Stimulated activated naive CD8-positive, alpha-beta T cell treated with anti-CD3 and anti-CD28 coated beads, Interleukin-15, Interleukin-2, amounts not matched to agents 100 ng/mL and 50 ng/mL, for 24 hours (primary cell): ENCODE results near the gene ICAM1.
A peak's percentile ranks its signal among the peaks of the same experiment; 100 is the strongest.
"Not testable (repeated sequence)": the region's sequence is repeated elsewhere in the genome, so short reads cannot be mapped to it uniquely, and the experiment has no call there.

Experiments used
- H3K27ac Mint-ChIP-seq: one replicate; pipeline ENCODE4 v1.8.0; 2021; ENCODE audit warnings: mild to moderate bottlenecking, mixed read lengths
- H3K27me3 Mint-ChIP-seq: one replicate; pipeline ENCODE4 v1.8.0; 2021; ENCODE audit warnings: mixed read lengths
- H3K36me3 Mint-ChIP-seq: one replicate; pipeline ENCODE4 v1.8.0; 2021; ENCODE audit warnings: low read depth, mixed read lengths
- H3K4me1 Mint-ChIP-seq: one replicate; pipeline ENCODE4 v1.8.0; 2021; ENCODE audit warnings: low read depth, mixed read lengths
- H3K4me3 Mint-ChIP-seq: one replicate; pipeline ENCODE4 v1.8.0; 2021; ENCODE audit warnings: mild to moderate bottlenecking, mixed read lengths
- H3K9me3 Mint-ChIP-seq: one replicate; pipeline ENCODE4 v1.8.0; 2021; ENCODE audit warnings: mixed read lengths

ICAM1 gene

DNA sequence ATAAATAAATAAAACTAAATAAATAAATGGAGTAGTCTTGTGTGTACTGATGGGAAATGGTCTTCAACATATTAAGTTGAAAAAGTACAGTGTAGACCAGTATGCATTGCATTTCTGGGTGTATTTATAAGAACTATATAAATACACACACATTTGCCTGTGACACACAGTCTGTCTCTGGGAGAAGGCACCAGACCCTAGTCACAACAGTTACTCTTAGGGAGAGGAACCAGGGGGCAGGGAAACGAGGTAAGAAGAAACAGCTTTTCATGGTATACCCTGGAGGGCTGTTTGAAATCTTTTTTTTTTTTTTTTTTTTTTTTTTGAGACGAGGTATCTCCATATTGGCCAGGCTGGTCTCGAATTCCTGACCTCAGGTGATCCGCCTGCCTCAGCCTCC, 37.0 kb upstream of the ICAM1 start:
- Mint-ChIP-seq H3K9me3 (no peaks in the 10 kb centered on the region), H3K4me3 (no peak overlapping the region), H3K27ac (no peak overlapping the region)

GRCh38 chr19:10235003-10235402, 35.9 kb upstream of the ICAM1 start:
- no peaks in the 10 kb centered on the region for H3K27me3 Mint-ChIP-seq
- peak overlapping the region; percentile 21 for H3K27ac Mint-ChIP-seq
- H3K36me3 Mint-ChIP-seq = no peaks in the 10 kb centered on the region
- peaks cover 46% of the 10 kb centered on the region for H3K4me1 Mint-ChIP-seq
- no peaks in the 10 kb centered on the region for H3K9me3 Mint-ChIP-seq
- no peak overlapping the region for H3K4me3 Mint-ChIP-seq

More for the DNA sequence above, 37.0 kb upstream of the ICAM1 start:
- peaks cover 48% of the 10 kb centered on the region for H3K4me1 Mint-ChIP-seq
- H3K27me3 Mint-ChIP-seq = no peaks in the 10 kb centered on the region
- H3K36me3 Mint-ChIP-seq = no peaks in the 10 kb centered on the region

DNA sequence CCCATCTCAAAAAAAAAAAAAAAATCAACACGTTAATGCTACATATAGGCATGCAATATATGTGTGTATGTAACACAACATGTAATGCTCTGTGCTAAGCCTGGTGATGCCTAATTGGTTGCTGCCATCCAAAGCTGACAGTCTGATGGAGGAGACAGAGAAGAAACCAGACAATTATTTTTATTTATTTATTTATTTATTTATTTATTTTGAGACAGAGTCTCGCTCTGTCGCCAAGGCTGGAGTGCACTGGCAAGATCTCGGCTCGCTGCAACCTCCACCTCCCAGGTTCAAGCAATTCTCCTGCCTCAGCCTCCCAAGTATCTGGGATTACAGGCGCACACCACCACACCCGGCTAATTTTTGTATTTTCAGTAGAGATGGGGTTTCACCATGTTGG, 35.5 kb upstream of the ICAM1 start:
- not testable (repeated sequence) for H3K27me3 Mint-ChIP-seq, H3K4me3 Mint-ChIP-seq, H3K9me3 Mint-ChIP-seq, H3K36me3 Mint-ChIP-seq
- Mint-ChIP-seq H3K27ac (peak overlapping the region; percentile 21), H3K4me1 (peaks cover 42% of the 10 kb centered on the region)

DNA sequence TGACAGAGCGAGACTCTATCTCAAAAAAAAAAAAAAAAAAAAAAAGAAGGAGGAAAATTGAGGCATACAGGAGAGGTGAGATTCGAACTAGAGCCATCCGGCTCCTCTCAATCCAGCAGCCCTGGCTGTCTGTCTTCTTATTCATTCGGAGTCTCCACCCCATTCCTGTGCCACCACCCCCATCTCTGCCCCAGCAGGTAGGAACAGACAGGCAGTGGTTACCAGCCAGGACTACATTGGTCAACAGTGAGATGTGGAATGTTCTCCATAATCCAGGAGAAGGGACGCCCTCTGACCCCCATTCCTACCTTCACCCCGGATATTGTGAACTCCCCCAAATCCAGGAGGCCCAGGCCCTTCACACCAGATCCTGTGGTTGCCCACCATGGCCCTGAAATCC, 33.2 kb upstream of the ICAM1 start:
- Mint-ChIP-seq H3K9me3 (no peaks in the 10 kb centered on the region), H3K4me1 (peaks cover 34% of the 10 kb centered on the region), H3K27me3 (no peaks in the 10 kb centered on the region), H3K27ac (no peak overlapping the region), H3K36me3 (no peaks in the 10 kb centered on the region), H3K4me3 (no peak overlapping the region)

GRCh38 chr19:10238172-10238783, 32.6 kb upstream of the ICAM1 start:
- H3K9me3 Mint-ChIP-seq = no peaks in the 10 kb centered on the region
- no peak overlapping the region for H3K4me3 Mint-ChIP-seq
- H3K27me3 Mint-ChIP-seq = no peaks in the 10 kb centered on the region
- H3K4me1 Mint-ChIP-seq = peaks cover 34% of the 10 kb centered on the region
- no peak overlapping the region for H3K27ac Mint-ChIP-seq
- no peaks in the 10 kb centered on the region for H3K36me3 Mint-ChIP-seq

- peaks cover 16% of the 10 kb centered on the region for H3K4me1 Mint-ChIP-seq
- not testable (repeated sequence) for H3K36me3 Mint-ChIP-seq, H3K27ac Mint-ChIP-seq, H3K4me3 Mint-ChIP-seq, H3K9me3 Mint-ChIP-seq, H3K27me3 Mint-ChIP-seq
Measured at GRCh38 chr19:10241826-10242449, 29.0 kb upstream of the ICAM1 start.

DNA sequence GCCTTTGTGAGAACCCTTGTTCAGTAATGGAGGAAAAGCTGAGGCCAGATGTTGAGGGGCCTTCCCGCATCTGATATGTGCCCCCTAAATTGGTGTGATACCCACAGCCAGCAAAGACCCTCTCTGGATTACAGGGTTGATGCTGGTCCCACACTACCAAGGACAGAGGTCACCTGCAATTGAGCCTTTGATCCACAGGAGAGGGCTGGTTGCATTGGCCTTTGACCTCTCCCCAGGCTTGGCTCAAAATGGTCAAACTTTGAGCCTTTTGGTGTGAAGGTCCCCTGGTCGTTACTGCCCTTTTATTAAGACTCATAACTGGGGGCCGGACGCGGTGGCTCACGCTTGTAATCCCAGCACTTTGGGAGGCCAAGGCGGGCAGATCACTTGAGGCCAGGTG, 27.3 kb upstream of the ICAM1 start:
- H3K4me3 Mint-ChIP-seq = no peak overlapping the region
- no peaks in the 10 kb centered on the region for H3K27me3 Mint-ChIP-seq
- H3K27ac Mint-ChIP-seq = no peak overlapping the region
- no peaks in the 10 kb centered on the region for H3K36me3 Mint-ChIP-seq
- H3K9me3 Mint-ChIP-seq = no peaks in the 10 kb centered on the region
- H3K4me1 Mint-ChIP-seq = peaks cover 11% of the 10 kb centered on the region

DNA sequence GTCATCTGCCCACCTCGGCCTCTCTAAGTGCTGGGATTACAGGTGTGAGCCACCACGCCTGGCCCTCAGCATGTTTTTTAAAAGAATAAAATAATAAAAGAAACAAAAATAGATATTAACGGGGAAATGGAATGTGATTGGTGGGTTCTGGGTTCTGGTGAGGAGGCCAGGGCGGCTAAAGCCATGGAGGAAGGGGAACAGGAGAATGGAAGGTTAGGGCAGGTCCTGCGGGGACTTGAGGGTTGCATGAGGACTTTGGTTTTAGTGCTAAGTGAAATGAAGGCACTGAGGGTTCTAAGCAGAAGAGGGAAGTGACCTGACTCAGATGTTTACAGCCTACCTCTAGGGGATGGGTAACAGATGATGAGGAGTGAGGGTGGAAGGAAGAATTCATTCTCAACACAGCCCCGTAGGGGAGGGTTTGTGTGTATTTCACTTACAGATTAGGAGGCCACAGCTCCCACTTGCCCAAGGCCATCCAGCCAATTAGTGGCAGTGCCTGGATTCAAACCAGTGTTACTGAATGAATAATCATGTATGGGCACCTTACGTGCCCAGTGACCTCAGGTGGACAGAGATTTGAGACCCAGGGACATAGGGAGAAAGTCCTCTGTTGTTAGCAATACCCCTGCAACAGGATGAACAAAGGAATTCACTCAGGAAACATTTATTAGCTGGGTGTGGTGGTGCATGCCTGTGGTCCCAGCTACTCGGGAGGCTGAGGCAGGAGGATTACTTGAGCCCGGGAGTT, 25.6 kb upstream of the ICAM1 start:
- Mint-ChIP-seq H3K9me3 (no peaks in the 10 kb centered on the region), H3K27me3 (no peaks in the 10 kb centered on the region), H3K27ac (no peak overlapping the region), H3K4me3 (no peak overlapping the region), H3K4me1 (peaks cover 2% of the 10 kb centered on the region), H3K36me3 (no peaks in the 10 kb centered on the region)

GRCh38 chr19:10246511-10246910, 24.4 kb upstream of the ICAM1 start:
- Mint-ChIP-seq H3K4me1 (peaks cover 7% of the 10 kb centered on the region), H3K27ac (no peak overlapping the region)

DNA sequence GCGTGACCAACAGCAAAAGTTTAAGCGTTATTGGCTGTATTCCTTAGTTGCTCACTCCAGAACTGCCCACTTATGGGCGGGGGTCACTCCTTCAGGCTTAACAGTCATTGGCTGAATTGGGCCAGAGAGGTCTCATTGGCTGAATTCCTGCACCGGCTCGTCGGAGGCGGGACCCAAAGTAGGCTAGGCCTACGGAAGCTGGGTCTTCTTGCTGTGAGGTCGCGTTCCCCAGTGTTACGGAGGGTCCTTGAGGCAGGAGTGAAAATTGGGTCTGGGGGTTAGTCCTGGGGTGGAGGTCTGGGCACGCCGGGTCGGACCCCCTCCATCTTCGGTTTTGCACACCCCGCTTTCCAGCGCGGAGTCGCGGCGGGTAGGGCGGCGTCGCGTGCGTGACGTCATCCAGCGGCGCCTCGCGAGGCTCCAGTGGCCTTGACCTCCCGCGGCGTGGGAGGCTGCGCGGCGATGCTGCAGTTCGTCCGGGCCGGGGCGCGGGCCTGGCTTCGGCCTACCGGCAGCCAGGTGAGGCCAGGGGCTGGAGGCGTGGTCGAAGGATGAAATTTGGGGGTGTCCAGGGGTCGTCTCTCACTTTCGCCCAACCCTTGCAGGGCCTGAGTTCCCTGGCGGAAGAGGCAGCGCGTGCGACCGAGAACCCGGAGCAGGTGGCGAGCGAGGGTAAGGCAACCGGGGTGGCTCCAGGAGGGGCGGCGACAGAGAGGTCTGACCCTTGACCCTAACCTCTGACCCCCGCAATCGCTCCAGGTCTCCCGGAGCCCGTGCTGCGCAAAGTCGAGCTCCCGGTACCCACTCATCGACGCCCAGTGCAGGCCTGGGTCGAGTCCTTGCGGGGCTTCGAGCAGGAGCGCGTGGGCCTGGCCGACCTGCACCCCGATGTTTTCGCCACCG, 18.9 kb upstream of the ICAM1 start, which contains the start of gene MRPL4:
TSS of gene MRPL4 (plus strand) at position 423 of the 903 bp plus-strand sequence. CDS start at position 463, 40 bp downstream.
- Mint-ChIP-seq H3K4me3 (peak within 1 kb of the TSS; percentile 97), H3K27me3 (no peaks in the 10 kb centered on the region), H3K9me3 (no peaks in the 10 kb centered on the region), H3K27ac (peak within 1 kb of the TSS; percentile 96), H3K36me3 (peaks cover 34% of the 10 kb centered on the region), H3K4me1 (peaks cover 28% of the 10 kb centered on the region)

More at GRCh38 chr19:10246511-10246910, 24.4 kb upstream of the ICAM1 start:
- no peaks in the 10 kb centered on the region for H3K36me3 Mint-ChIP-seq
- no peaks in the 10 kb centered on the region for H3K27me3 Mint-ChIP-seq
- no peak overlapping the region for H3K4me3 Mint-ChIP-seq
- no peaks in the 10 kb centered on the region for H3K9me3 Mint-ChIP-seq

- Mint-ChIP-seq H3K9me3 (no peaks in the 10 kb centered on the region), H3K27me3 (no peaks in the 10 kb centered on the region), H3K4me3 (peak overlapping the region; percentile 97), H3K4me1 (peaks cover 28% of the 10 kb centered on the region), H3K27ac (peak overlapping the region; percentile 96), H3K36me3 (peaks cover 41% of the 10 kb centered on the region)
Measured at GRCh38 chr19:10252707-10253106, 18.2 kb upstream of the ICAM1 start.

GRCh38 chr19:10254244-10254643, 16.7 kb upstream of the ICAM1 start:
- H3K27me3 Mint-ChIP-seq = no peaks in the 10 kb centered on the region
- no peak overlapping the region for H3K27ac Mint-ChIP-seq
- H3K9me3 Mint-ChIP-seq = no peaks in the 10 kb centered on the region
- H3K36me3 Mint-ChIP-seq = peaks cover 43% of the 10 kb centered on the region
- peak overlapping the region; percentile 97 for H3K4me3 Mint-ChIP-seq
- peaks cover 35% of the 10 kb centered on the region for H3K4me1 Mint-ChIP-seq

GRCh38 chr19:10255358-10255757, 15.6 kb upstream of the ICAM1 start:
- H3K4me1 Mint-ChIP-seq = peaks cover 42% of the 10 kb centered on the region
- H3K9me3 Mint-ChIP-seq = no peaks in the 10 kb centered on the region
- peaks cover 50% of the 10 kb centered on the region for H3K36me3 Mint-ChIP-seq
- H3K27ac Mint-ChIP-seq = peak overlapping the region; percentile 38
- H3K4me3 Mint-ChIP-seq = no peak overlapping the region
- no peaks in the 10 kb centered on the region for H3K27me3 Mint-ChIP-seq

DNA sequence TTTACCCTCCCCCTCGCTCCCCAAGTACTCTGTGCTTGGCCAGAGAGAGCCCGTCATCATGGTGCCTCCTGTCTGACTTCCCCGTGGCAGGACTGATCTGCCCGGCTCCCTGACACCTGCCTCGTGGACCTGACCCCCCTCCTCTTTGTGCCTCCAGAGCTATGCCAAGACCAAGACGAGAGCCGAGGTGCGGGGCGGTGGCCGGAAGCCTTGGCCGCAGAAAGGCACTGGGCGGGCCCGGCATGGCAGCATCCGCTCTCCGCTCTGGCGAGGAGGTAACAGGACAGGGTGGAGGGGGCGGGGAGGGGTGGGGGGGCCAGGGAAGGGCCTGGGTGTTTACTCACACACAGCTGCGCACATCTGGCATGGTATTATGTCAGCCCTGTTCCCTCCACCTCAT, 14.4 kb upstream of the ICAM1 start:
- H3K36me3 Mint-ChIP-seq = peaks cover 50% of the 10 kb centered on the region
- H3K4me1 Mint-ChIP-seq = peaks cover 46% of the 10 kb centered on the region
- H3K27ac Mint-ChIP-seq = no peak overlapping the region
- H3K4me3 Mint-ChIP-seq = no peak overlapping the region
- no peaks in the 10 kb centered on the region for H3K27me3 Mint-ChIP-seq
- no peaks in the 10 kb centered on the region for H3K9me3 Mint-ChIP-seq
